Measurements from ENCODE around the gene KAZALD1. TPM values are rescaled to one million over a fixed set of nuclear protein-coding genes. Genes with fewer than 3 reads are reported as not detected.

The KAZALD1 gene
- polyA plus RNA-seq, 1 donor from 2014 or later, result 1.6 TPM

GRCh38 chr10:101021692-101022251 lies 40.0 kb upstream of the KAZALD1 start:
- Histone ChIP-seq H4K20me1 (ENCODE audit: insufficient read depth) (no peaks in the 10 kb centered on the region), H3K27me3 (ENCODE audit: insufficient read depth, low read depth, low read length) (peaks cover 37% of the 10 kb centered on the region), H3K9ac (ENCODE audit: low read length) (no peak overlapping the region), H3K36me3 (ENCODE audit: insufficient read depth, low read length) (no peaks in the 10 kb centered on the region), H2AFZ (ENCODE audit: low read depth, low read length) (no peak overlapping the region), H3K4me2 (ENCODE audit: low read length) (no peak overlapping the region), H3K27ac (ENCODE audit: low read length) (no peak overlapping the region), H3K9me3 (ENCODE audit: low read length) (no peaks in the 10 kb centered on the region), H3K4me3 (ENCODE audit: low read length) (no peak overlapping the region), H3K79me2 (replicated peaks; ENCODE audit: insufficient read depth, low read length) (no peaks in the 10 kb centered on the region), H3K9me2 (ENCODE audit: insufficient read depth, low read length) (no peaks in the 10 kb centered on the region), H3F3A (ENCODE audit: insufficient read depth, low read length, poor library complexity, severe bottlenecking) (no peaks in the 10 kb centered on the region)
- TF ChIP-seq POLR2AphosphoS5 (IDR thresholded peaks at IDR 0.05) (no peak), EP300 (conservative IDR thresholded peaks at IDR 0.05; ENCODE audit: poor library complexity, severe bottlenecking) (no peak), MXI1 (conservative IDR thresholded peaks at IDR 0.05; ENCODE audit: poor library complexity, severe bottlenecking) (no peak), SMC3 (conservative IDR thresholded peaks at IDR 0.05; ENCODE audit: poor library complexity) (no peak), RAD21 (conservative IDR thresholded peaks at IDR 0.05) (no peak), TAF1 (IDR thresholded peaks at IDR 0.05; ENCODE audit: low read depth) (no peak), EZH2 (IDR thresholded peaks at IDR 0.05; ENCODE audit: borderline replicate concordance, insufficient read depth, low read length, poor library complexity, severe bottlenecking) (no peak)
- TF ChIP-seq, protein P1, sequence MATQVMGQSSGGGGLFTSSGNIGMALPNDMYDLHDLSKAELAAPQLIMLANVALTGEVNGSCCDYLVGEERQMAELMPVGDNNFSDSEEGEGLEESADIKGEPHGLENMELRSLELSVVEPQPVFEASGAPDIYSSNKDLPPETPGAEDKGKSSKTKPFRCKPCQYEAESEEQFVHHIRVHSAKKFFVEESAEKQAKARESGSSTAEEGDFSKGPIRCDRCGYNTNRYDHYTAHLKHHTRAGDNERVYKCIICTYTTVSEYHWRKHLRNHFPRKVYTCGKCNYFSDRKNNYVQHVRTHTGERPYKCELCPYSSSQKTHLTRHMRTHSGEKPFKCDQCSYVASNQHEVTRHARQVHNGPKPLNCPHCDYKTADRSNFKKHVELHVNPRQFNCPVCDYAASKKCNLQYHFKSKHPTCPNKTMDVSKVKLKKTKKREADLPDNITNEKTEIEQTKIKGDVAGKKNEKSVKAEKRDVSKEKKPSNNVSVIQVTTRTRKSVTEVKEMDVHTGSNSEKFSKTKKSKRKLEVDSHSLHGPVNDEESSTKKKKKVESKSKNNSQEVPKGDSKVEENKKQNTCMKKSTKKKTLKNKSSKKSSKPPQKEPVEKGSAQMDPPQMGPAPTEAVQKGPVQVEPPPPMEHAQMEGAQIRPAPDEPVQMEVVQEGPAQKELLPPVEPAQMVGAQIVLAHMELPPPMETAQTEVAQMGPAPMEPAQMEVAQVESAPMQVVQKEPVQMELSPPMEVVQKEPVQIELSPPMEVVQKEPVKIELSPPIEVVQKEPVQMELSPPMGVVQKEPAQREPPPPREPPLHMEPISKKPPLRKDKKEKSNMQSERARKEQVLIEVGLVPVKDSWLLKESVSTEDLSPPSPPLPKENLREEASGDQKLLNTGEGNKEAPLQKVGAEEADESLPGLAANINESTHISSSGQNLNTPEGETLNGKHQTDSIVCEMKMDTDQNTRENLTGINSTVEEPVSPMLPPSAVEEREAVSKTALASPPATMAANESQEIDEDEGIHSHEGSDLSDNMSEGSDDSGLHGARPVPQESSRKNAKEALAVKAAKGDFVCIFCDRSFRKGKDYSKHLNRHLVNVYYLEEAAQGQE (IDR thresholded peaks at IDR 0.05; ENCODE audit: borderline replicate concordance), result no peak
- TF ChIP-seq, protein P2, sequence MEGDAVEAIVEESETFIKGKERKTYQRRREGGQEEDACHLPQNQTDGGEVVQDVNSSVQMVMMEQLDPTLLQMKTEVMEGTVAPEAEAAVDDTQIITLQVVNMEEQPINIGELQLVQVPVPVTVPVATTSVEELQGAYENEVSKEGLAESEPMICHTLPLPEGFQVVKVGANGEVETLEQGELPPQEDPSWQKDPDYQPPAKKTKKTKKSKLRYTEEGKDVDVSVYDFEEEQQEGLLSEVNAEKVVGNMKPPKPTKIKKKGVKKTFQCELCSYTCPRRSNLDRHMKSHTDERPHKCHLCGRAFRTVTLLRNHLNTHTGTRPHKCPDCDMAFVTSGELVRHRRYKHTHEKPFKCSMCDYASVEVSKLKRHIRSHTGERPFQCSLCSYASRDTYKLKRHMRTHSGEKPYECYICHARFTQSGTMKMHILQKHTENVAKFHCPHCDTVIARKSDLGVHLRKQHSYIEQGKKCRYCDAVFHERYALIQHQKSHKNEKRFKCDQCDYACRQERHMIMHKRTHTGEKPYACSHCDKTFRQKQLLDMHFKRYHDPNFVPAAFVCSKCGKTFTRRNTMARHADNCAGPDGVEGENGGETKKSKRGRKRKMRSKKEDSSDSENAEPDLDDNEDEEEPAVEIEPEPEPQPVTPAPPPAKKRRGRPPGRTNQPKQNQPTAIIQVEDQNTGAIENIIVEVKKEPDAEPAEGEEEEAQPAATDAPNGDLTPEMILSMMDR (IDR thresholded peaks at IDR 0.05; ENCODE audit: poor library complexity, severe bottlenecking), result no peak

DNA sequence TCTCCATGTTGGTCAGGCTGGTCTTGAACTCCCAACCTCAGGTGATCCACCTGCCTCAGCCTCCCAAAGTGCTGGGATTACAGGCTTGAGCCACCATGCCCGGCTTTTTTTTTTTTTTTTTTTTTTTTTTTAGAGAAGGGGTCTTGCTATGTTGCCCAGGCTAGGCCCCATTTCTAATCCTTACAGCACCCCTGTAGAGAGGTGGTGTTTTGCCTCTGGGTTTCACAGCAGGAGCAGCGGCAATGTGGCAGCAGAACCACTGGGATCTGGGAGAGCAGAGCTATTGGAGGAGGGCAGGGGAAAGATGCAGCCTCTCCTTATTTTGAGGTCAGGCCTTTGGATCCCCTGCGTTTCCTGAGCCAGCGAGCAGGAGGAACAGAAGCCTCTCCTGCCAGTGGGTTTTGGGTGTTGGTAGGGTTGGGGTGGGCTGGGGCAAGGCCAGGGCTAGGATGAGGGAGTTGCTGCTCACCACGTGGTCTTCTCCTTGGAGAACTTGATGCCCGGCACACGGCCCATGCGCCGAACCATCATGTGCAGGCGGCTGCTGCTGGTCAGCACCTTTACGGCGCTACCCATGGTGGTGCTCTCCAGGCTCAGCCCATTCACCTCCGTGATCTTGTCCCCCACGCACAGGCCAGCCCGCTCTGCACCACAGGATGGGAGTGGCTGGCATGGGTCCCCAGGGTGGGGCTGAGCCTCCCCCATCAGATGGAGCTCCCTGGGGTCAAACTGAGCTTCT lies 38.7 kb upstream of the KAZALD1 start:
- Histone ChIP-seq H3K36me3 (ENCODE audit: insufficient read depth, low read length) (no peaks in the 10 kb centered on the region), H3K9ac (ENCODE audit: low read length) (no peak overlapping the region), H3K4me3 (ENCODE audit: low read length) (no peak overlapping the region), H3K79me2 (replicated peaks; ENCODE audit: insufficient read depth, low read length) (no peaks in the 10 kb centered on the region), H3F3A (ENCODE audit: insufficient read depth, low read length, poor library complexity, severe bottlenecking) (no peaks in the 10 kb centered on the region), H2AFZ (ENCODE audit: low read depth, low read length) (no peak overlapping the region), H3K4me2 (ENCODE audit: low read length) (no peak overlapping the region), H3K9me3 (ENCODE audit: low read length) (no peaks in the 10 kb centered on the region), H3K9me2 (ENCODE audit: insufficient read depth, low read length) (no peaks in the 10 kb centered on the region), H3K27ac (ENCODE audit: low read length) (no peak overlapping the region), H4K20me1 (ENCODE audit: insufficient read depth) (no peaks in the 10 kb centered on the region), H3K27me3 (ENCODE audit: insufficient read depth, low read depth, low read length) (peaks cover 31% of the 10 kb centered on the region)
- TF ChIP-seq TAF1 (IDR thresholded peaks at IDR 0.05; ENCODE audit: low read depth) (no peak), EZH2 (IDR thresholded peaks at IDR 0.05; ENCODE audit: borderline replicate concordance, insufficient read depth, low read length, poor library complexity, severe bottlenecking) (no peak), POLR2AphosphoS5 (IDR thresholded peaks at IDR 0.05) (no peak), MXI1 (conservative IDR thresholded peaks at IDR 0.05; ENCODE audit: poor library complexity, severe bottlenecking) (no peak), RAD21 (conservative IDR thresholded peaks at IDR 0.05) (no peak), EP300 (conservative IDR thresholded peaks at IDR 0.05; ENCODE audit: poor library complexity, severe bottlenecking) (no peak), SMC3 (conservative IDR thresholded peaks at IDR 0.05; ENCODE audit: poor library complexity) (no peak)
- TF ChIP-seq, protein P1 (IDR thresholded peaks at IDR 0.05; ENCODE audit: borderline replicate concordance), result no peak
- TF ChIP-seq, protein P2 (IDR thresholded peaks at IDR 0.05; ENCODE audit: poor library complexity, severe bottlenecking), result no peak
